HFFc6 (cell line): Measurements from ENCODE around the gene SLC6A8. TPM values are rescaled to one million over a fixed set of nuclear protein-coding genes. Genes with fewer than 3 reads are reported as not detected.
A peak's percentile ranks its signal among the peaks of the same experiment; 100 is the strongest.

Experiments used
- DNase-seq: peaks from one replicate; pipeline ENCODE4 v3.0.0-alpha.2; 2018
- H3K27ac Mint-ChIP-seq: 2 replicates; pipeline ENCODE4 v1.8.0; 2020; ENCODE audit warnings: mild to moderate bottlenecking, mixed read lengths
- H3K27me3 Mint-ChIP-seq: 2 replicates; pipeline ENCODE4 v1.8.0; 2021; ENCODE audit warnings: mild to moderate bottlenecking, moderate library complexity, mixed read lengths; ENCODE audit not compliant: insufficient read depth
- H3K36me3 Mint-ChIP-seq: 2 replicates; pipeline ENCODE4 v1.8.0; 2021; ENCODE audit warnings: low read depth, mixed read lengths
- H3K4me1 Mint-ChIP-seq: 2 replicates; pipeline ENCODE4 v1.8.0; 2020; ENCODE audit warnings: low read depth, mixed read lengths
- H3K4me3 Mint-ChIP-seq: 2 replicates; pipeline ENCODE4 v1.8.0; 2020; ENCODE audit warnings: mild to moderate bottlenecking, moderate library complexity, mixed read lengths
- H3K9me3 Mint-ChIP-seq: 2 replicates; pipeline ENCODE4 v1.8.0; 2020; ENCODE audit warnings: mild to moderate bottlenecking, mixed read lengths
- CTCF ChIP-seq: fragments of 200-600 bp; sonication (generic); IDR thresholded peaks from 2 replicates; pipeline ENCODE4 v1.5.0; 2021; ENCODE audit warnings: antibody characterized with exemption, mild to moderate bottlenecking
- total RNA-seq, 6 experiments: library from RNA; stranded (reverse); fragmentation: NEBNext Ultra II Directional; extraction: Animal tissue kit (Norgen Biotek cat#: 25700); gene quantifications; 2 replicates in 1 of 6; 3 replicates in 5 of 6; pipeline ENCODE4 v1.2.3, GENCODE V29; 2021

Gene SLC6A8
- total RNA-seq, 6 experiments from 2014 or later, result 14.0 to 33.8 (median 17.7) TPM

DNA sequence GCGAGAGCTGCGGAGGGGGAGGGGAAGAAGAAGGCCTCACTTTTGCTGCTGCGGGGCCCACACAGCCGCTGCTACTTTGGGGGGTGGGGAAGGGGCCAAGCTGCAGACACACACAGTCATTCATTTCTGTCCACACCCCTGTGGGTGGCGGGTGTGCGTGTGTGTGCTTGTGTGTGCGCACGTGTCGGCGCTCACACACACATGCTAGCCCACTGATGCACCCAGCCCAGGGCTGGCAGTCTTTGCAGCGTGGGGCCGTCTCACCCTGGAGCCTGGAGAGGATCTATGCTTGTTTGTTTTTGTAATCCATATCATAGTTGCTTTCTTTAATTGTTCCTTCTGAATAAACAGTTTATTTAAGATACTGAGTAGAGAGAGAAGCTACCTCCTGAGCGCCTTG is 36.8 kb upstream of the SLC6A8 start:
- TF ChIP-seq CTCF, result no peak
- Mint-ChIP-seq H3K36me3 (no peaks in the 10 kb centered on the region), H3K27ac (no peak overlapping the region), H3K27me3 (peaks cover 6% of the 10 kb centered on the region), H3K4me1 (no peaks in the 10 kb centered on the region), H3K9me3 (no peaks in the 10 kb centered on the region), H3K4me3 (no peak overlapping the region)
- DNase-seq, result no peak

DNA sequence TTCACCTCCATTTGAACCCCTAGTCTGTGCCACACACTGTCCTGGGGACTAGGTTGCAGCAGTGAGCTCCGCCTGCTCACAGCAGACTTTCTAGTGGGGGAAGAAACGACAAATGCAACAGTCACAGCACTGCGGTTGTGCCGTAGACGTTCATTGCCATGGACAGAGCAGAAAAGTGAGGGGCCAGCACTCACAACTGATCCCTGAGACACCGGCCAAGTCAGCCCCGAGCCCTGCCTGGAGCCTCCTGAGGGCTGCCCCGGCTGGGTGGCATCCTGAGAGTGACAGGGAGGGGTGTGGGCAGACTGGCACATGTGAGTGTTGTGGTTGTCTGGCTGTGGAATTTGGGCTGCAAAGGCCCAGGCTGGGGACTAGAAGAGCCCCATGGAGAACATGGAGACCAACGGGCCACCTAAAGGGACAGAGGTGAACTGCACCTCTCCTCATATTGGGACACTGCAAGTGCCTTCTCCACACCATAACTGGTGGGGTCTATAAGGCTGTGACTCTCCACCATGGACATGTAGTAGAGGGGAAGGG is 36.1 kb upstream of the SLC6A8 start:
- no peak overlapping the region for H3K27ac Mint-ChIP-seq
- TF ChIP-seq CTCF, result peak; percentile 56
- H3K36me3 Mint-ChIP-seq, result no peaks in the 10 kb centered on the region
- H3K4me3 Mint-ChIP-seq, result no peak overlapping the region
- H3K27me3 Mint-ChIP-seq, result 0 out of 2 replicates have a peak, but pooled peaks cover 3% of the 10 kb centered on the region
- DNase-seq, result no peak
- no peaks in the 10 kb centered on the region for H3K4me1 Mint-ChIP-seq
- H3K9me3 Mint-ChIP-seq, result no peaks in the 10 kb centered on the region

DNA sequence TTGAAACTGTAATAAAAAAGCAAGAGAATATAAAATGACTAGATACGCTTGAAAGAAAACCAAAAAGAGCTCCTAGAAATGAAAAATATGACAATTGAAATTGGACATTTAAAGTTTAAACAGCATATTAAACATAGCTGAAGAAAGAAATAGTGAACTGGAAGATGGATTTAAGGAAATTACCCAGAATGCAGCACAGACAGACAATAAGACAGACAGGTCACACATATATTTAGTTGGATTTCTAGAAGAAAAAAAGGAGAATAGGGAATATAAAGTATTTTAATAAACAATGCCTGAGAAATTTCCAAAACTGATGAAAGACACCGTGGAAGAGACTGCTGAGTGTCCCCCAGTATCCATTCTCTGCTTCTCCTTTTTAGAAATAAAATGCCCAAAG is 34.2 kb upstream of the SLC6A8 start:
- DNase-seq, result no peak
- no peak overlapping the region for H3K4me3 Mint-ChIP-seq
- no peak overlapping the region for H3K27ac Mint-ChIP-seq
- H3K27me3 Mint-ChIP-seq, result 0 out of 2 replicates have a peak, but pooled peaks cover 3% of the 10 kb centered on the region
- no peaks in the 10 kb centered on the region for H3K36me3 Mint-ChIP-seq
- no peak for TF ChIP-seq CTCF
- no peaks in the 10 kb centered on the region for H3K9me3 Mint-ChIP-seq
- no peaks in the 10 kb centered on the region for H3K4me1 Mint-ChIP-seq

GRCh38 chrX:153657161-153657560 is 30.6 kb upstream of the SLC6A8 start:
- Mint-ChIP-seq H3K36me3 (no peaks in the 10 kb centered on the region), H3K4me3 (no peak overlapping the region), H3K27me3 (peaks cover 13% of the 10 kb centered on the region), H3K4me1 (no peaks in the 10 kb centered on the region), H3K27ac (no peak overlapping the region), H3K9me3 (no peaks in the 10 kb centered on the region)
- no peak for DNase-seq
- no peak for TF ChIP-seq CTCF

DNA sequence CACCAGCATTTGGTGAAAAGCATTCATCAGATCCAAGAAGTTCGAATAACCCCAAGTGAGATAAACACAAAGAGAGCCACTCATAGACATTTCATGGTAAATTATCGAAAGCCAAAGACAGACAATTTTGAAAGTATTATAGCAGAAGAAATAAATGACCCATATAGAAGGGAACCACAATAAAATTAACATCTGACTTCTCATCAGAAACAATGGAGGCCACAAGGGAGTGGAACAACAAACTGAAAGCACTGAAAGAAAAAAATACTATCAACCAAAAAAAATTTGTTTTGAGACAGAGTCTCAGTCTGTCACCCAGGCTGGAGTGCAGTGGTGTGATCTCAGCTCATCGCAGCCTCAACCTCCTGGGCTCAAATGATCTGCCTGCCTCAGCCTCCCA is 28.5 kb upstream of the SLC6A8 start:
- Mint-ChIP-seq H3K4me3 (no peak overlapping the region), H3K27me3 (peaks cover 23% of the 10 kb centered on the region), H3K9me3 (no peaks in the 10 kb centered on the region), H3K27ac (no peak overlapping the region), H3K4me1 (no peaks in the 10 kb centered on the region; the same call in 1 of the 2 replicates), H3K36me3 (no peaks in the 10 kb centered on the region)
- TF ChIP-seq CTCF, result no peak
- no peak for DNase-seq

- DNase-seq, result no peak
- Mint-ChIP-seq H3K9me3 (no peaks in the 10 kb centered on the region), H3K27ac (no peak overlapping the region), H3K27me3 (peaks cover 26% of the 10 kb centered on the region), H3K4me1 (no peaks in the 10 kb centered on the region; the same call in 1 of the 2 replicates), H3K4me3 (peak overlapping the region; percentile 45), H3K36me3 (no peaks in the 10 kb centered on the region)
- peak; percentile 73 for TF ChIP-seq CTCF
These were observed 25.5 kb upstream of the SLC6A8 start for GRCh38 chrX:153662266-153662665.
